HG03060 (cell line): Measurements from ENCODE around the gene CALD1.

Experiments used
- ATAC-seq: cut with Tn5 transposase; IDR thresholded peaks from one replicate; pipeline ENCODE4 v1.9.1; 2021; ENCODE audit warnings: low read depth, moderate number of reproducible peaks; ENCODE audit not compliant: unreplicated experiment

CALD1 gene

GRCh38 chr7:134761266-134761665 is 18.2 kb upstream of the CALD1 start:
- no peak for ATAC-seq

DNA sequence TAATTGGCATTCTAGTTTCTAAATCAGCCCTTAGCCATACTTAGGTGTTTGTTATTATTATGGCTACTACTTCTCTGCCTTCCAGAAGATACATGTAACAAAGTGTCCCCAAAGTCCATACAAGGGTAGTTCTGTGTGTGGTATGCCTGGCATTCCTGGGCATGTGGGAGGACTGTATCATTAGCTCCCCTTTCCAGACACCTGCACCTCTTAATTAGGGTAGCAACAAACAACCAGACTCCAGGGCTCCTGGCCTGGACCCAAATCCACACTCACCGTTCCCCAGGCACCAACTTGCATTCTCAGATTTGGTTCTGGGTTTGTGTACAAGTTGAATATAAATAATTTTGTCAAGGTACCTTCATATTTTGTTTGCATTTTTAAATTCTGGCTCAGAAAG is 15.5 kb upstream of the CALD1 start:
- ATAC-seq, result no peak

DNA sequence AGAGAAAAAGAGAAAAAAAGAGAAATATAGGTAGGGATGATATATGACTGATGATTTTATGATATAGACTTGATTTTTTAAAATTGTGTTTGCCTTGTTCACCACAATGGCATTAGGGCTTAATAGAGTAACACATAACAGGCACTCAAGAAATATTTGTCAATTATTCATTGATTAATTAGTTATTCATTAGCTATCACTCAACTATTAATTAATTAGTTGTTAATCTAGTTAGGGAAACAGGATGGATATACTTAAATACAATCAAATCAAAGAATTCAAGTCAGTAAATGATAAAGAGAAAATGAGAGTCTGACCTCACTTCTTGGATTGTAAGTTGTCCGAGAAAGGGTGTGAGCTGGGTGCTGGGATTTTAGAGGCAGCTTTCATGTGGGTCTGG is 15.1 kb upstream of the CALD1 start:
- no peak for ATAC-seq

DNA sequence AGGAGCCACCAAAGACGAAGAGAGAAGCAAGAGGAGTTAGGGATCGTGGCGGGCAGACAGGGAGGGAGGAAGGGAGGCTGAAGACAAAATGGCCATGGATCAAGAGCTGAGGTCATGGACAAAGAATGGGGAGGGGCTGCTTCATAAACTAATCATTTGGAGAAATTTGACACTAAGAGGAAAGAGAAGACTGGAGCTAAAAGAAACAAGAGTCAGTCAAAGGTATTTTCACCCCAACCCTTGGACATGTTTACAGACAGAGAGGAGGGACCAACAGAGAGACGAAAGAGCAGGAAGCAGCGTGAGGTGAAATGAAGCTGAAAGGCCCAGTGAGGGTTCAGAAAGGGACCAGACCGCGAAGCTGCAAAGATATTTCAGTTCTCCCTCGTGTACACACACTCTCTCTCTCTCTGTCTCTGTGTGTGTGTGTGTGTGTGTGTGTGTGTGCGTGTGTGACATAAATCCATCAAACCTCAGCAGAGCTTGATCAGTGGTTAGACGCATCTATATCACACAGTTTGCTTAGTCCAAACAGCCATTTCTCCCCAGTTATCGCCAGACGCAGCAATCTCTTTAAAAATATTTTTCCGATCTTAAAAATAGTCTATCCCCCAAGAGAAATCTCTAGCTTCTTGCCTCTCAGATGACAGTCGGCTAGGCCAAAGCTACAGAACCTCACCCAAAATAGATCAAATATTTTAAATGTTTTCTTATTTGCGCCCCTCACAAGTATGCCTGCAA is 12.5 kb upstream of the CALD1 start:
- no peak for ATAC-seq

DNA sequence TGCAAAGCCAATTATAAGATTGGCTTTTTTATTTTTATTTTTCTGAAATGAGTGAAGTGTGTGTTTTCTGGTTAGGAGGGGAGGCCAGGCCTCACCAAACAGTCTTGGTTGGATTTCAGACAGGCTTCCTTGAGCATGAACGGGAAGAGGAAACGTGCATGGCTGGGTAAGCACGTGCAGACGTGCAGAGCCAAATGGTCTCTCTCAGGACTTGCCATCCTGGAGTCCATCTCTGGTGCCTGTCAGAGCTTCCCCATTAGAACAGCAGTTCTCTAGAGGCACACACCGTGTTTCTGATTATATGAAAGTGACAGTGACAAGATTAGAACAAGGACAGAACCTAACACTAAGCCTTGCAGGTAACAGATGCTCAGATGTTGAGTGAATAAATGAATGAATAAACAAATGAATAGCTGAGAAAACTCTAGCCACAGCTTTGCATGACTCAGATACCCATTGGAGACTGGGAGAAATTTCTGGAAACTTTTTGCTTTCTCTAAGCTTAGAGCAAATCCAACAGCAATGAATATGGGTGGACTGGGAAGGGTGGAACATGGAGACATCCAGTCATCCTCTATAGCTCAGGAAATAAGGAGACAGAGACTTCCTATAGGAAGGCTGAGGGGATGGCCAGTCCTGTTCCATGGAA is 11.8 kb upstream of the CALD1 start:
- no peak for ATAC-seq

- ATAC-seq, result no peak
Observed at GRCh38 chr7:134768243-134768642, 11.2 kb upstream of the CALD1 start.

DNA sequence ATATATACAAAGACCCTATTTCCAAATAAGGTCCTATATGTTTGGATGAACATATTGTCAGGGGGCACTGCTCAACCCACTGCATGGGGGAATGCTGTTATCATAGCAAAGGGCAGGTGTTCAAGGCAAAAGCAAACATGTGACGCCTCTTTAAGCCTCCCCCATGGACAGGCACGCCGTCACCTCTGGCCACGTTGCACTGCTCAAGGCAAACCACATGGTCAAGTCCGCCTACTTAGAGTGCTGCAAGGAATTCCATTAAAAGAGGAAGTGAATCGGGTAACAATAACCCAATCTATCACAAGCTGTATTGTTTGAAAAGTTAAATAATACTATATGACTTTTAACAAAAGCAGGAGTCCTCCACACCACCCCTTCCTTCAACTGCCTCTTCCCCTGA is 8.8 kb upstream of the CALD1 start:
- no peak for ATAC-seq

DNA sequence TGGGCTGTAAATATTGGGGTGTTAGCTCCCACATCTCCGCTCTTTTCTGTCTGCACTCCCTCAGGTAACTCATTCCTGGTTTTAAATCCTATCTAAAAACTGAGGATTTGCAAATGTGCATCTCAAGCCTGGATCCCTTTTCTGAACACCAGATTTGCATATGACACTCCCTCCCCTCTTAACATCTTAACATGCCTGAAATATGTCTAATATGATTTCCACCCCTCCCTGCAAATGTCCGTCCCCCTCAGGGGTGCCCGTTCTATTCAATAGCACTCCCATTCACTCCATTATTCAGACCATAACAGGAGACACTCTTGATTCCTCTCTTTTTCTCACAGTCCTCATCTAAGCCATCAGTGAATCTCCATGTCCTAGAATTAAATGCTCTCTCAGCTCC is 8.3 kb upstream of the CALD1 start:
- ATAC-seq, result no peak

- no peak for ATAC-seq
Observed at GRCh38 chr7:134771889-134772288, 7.5 kb upstream of the CALD1 start.

- no peak for ATAC-seq
Observed at GRCh38 chr7:134772401-134772800, 7.0 kb upstream of the CALD1 start.

GRCh38 chr7:134773164-134773563 is 6.3 kb upstream of the CALD1 start:
- no peak for ATAC-seq

DNA sequence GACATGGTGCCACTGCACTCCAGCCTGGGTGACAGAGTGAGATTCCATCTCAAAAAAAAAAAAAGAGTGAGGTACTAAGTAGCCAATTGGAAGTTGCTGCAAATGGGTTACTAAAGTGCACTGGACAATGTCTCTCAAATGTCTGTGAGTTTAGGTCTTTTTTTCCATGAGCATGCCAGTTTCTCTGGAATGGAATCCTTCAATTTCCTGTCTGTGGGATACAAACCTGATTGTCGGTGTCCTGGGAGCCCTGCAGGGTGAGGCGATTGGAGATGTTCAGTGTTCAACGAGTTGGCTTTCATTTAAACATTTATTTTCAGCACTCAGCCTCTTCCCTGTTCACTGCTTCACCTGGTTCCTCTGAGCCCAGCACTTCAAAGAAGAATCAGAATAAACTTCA is 5.3 kb upstream of the CALD1 start:
- ATAC-seq, result no peak

- ATAC-seq, result no peak
Observed at GRCh38 chr7:134777470-134777869, 2.0 kb upstream of the CALD1 start.

DNA sequence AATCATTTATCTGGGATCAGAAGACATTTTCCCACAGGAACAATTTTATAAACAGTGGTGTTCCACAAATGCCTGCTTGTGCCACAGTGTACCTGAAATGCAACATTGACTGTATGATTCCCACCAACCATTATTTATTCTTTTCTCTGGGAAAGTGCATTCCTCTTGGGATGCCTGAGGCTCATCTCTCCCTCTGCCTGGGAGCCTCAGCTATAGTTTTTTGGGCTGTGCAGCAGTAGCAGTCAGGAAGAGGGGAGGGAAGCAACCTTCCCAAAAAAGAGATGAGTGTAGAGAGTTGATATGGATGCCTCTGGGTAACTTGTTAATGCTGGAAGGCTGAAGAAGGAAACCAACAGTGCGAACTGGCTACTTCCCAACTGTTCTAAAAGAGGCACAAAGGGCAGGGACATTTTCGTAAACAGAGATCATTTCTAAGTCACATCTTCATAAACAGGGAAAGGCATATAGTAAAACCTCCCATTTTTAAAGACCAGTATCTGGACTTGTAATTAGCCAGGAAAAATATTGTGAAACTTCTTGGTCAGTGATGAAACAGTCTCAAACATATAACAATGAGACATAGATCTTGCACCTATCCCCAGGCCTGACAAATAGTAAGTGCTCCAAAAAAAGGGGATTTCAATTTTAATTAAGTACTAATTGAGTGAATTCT is 1.4 kb upstream of the CALD1 start:
- no peak for ATAC-seq

GRCh38 chr7:134779741-134780065 is 269 bp downstream of the CALD1 start:
- ATAC-seq, result no peak

DNA sequence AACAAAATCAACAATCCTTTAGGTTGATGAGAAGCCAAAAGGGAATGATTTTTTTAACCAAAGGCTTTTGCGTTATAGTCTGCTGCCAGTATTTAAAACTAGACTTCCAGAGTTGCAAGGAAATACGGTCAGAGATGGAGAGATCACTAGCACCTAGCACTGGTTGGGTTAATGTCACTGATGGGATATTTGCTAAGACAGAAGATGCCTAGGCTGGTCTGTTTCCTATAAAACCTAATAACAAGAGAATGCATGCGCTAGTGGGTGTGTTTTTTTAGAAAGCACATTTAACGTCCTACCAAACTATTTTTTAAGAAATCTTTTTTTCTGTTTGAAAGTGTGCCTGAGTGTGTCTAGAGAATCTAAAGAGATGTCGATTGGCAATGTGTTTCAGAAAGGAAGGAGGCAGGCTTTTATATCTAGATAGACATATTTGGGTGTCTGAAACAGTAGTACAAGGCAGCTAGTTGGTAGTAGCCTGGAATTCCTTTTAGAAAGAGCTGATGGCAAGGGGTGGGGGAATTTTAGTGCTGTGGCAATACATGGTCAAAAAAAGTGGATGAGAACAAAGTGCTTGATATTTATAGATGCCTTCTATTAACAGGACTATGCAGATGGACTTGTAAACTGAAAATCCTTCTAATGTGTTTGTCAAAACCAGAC is 863 bp downstream of the CALD1 start:
- ATAC-seq, result no peak

GRCh38 chr7:134781171-134781570 is 1.7 kb downstream of the CALD1 start:
- no peak for ATAC-seq

DNA sequence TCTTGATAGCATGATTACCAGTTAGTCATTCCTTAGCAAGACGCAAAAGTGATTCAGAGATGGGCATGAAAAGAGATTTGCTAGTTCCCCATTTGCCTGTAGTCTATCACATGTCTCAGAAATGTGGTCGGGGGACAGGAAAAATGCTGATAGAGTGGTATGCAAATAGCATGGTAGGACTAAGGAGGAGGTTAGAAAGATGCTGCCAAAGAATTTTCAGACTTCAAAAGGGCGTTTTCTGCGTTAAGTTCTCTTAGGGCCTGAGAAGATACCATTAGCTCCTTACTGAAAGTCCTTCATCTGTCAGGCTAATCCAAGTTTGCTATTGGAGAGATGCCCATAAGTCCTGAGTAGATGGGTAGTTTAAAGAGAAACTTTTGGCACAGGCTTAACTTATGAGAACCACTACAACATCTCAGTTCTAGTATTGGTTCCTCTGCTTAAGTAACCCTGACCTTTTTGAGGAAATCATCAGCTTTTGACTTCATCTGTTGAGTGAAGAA is 2.7 kb downstream of the CALD1 start:
- ATAC-seq, result no peak

DNA sequence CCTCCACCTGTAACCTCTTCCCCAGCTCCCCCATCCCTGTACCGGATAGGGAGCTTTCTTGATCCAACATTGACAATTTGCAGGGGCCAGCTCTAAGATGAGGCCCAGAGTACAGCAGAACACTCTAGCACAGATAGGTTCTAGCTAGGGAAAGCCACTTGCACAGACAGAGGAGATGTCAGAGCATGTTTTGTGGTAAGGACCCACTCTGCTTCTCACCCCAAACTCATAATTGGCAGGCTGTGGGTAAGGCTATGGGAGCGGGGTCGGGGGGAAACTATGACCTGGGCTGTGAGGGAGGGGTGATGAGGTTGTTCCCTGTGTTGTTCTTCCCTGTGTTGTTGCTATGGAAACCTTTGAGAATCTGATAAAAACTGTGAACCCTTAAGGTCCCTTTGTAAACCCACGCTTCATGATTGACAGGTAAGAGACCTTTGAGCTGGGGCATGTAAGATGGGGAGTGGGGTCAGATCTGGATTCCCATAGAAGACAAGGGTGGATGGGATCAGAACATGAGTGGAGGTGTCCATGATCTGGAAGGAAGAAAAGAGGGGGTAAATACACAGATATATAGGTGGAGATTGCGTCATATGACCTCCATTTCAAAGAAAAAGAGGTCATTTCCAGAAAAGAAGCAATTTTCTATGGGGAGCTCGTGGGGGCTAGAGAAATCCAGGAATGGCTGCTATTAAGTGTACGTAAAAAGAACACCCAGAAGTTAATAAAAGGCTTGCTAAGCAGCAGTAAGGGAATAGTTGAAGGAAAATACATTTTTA is 4.0 kb downstream of the CALD1 start:
- no peak for ATAC-seq

GRCh38 chr7:134784251-134785049 is 5.0 kb downstream of the CALD1 start:
- ATAC-seq, result no peak
